GM18507 (cell line): ENCODE results near the gene KCNAB1.
"Not testable (repeated sequence)": the region's sequence is repeated elsewhere in the genome, so short reads cannot be mapped to it uniquely, and the experiment has no call there.

ENCODE experiments used
- DNase-seq: peaks from one replicate; pipeline ENCODE4 v3.0.0; 2011; ENCODE audit warnings: low read depth; ENCODE audit not compliant: insufficient read length; ENCODE audit errors: extremely low spot score
- FAIRE-seq: peaks from 2 replicates; lab custom pipeline; 2011; peaks lifted over from hg19 to GRCh38; lab: Jason Lieb, UNC

Gene KCNAB1

GRCh38 chr3:156133076-156133475 is 12.7 kb downstream of the KCNAB1 start:
- no peak for DNase-seq
- FAIRE-seq: no peak

DNA sequence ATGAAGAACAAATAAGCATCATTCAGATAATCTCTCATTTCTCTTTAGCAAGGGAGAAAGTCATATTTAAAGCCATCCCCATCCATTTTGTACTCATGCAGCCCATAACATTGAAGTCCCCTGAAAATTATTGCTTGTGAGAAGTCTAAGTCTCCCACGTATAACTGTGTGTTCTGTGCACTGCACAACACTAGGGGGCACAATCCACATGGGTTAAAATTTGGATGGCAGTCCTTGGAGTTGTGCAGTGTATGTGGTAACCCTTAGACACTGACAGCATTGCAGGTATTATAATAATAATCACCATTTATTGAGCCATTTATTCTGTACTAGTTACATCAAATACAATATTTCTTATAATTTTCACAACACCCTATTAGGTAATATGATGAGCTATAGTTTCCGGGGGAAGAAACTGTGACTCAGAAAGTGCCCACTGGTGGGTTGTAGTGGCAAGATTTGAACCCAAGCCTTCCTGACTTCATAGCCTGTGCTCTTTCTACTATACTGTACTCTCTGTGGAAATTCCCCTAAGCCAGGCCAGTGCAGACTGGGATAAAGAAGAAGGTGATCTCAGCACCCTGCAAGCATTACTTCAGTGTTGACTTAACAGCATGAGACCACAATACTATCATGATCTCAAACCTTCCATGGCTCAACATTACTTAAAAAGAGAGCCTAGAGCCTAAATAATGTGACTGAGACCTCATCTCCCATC is 15.7 kb downstream of the KCNAB1 start:
- FAIRE-seq: no peak
- no peak for DNase-seq

DNA sequence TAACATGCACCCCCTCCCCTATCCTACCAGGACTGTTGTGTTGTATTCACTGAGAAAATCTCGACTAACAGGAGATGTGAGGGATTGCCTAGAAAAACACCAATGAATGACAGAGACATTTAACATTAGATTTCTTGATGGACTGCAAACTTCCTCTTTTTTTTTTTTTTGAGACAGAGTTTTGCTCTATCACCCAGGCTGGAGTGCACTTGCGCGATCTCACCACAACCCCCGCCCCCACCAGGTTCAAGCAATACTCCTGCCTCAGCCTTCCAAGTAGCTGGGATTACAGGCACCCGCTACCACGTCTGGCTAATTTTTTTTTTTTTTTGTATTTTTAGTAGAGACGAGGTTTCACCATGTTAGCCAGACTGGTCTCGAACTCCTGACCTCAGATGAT is 17.0 kb downstream of the KCNAB1 start:
- not testable (repeated sequence) for FAIRE-seq, DNase-seq

DNA sequence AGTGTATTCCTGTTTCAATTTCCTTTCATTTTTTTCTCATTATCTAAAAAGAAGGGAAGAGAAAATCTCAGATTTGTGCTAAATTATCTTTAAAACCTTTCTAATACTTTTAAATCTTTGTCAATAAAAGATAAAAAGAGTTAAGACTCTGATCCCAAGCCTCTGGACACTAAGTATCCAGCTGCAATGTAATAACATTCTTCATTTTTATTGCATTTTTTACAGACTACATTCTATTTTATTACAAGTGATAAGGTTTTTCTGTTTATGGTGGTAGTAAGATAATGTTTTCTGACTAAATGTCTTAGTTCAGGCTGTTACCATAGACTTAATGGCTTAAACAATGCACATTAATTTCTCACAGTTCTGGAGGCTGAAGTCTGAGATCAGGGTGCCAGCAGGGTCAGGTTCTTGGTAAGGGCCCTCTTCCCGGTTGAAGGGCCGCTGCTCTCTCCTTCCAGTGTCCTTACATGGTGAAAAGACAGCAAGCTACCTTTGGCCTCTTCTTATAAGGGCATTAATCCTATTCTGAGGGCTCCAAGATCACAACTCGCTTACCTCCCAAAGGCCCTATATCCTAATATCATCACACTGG is 19.7 kb downstream of the KCNAB1 start:
- FAIRE-seq: no peak
- DNase-seq: no peak

- DNase-seq (no peak), FAIRE-seq (no peak)
Measured at GRCh38 chr3:156142702-156143101, 22.3 kb downstream of the KCNAB1 start.

GRCh38 chr3:156143136-156143535 is 22.8 kb downstream of the KCNAB1 start:
- FAIRE-seq: no peak
- no peak for DNase-seq

- DNase-seq (no peak), FAIRE-seq (no peak)
Measured at GRCh38 chr3:156144060-156144459, 23.7 kb downstream of the KCNAB1 start.

- DNase-seq (no peak), FAIRE-seq (no peak)
Measured at GRCh38 chr3:156145866-156146265, 25.5 kb downstream of the KCNAB1 start.

DNA sequence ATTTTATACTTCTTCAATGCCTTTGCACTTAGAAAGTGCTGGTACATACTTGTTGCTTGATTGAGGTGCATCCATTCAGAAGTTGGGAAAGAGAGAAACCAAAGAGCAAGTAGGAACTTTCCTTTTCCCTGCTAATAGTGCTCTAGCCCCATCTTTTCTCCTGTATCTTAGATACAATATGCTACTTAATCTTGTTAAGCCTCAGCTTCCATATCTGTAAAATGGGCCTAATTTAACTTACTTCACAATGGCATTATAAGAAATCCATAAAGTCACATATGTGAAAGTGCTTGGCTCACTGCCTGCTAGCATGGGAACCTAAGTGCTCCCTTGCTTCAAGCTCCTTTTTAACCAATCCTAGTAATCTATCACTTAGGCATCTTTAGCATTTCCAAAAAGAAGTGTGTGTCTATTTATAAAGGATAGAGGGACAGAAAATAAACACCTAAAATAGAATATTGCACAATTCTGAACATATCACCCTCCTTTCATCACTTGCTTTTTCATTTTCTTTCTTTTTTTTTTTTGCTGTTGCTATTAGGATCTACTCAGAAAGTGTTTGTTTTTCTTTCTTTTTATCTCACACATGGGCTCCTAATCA is 28.1 kb downstream of the KCNAB1 start:
- DNase-seq: no peak
- FAIRE-seq: no peak

DNA sequence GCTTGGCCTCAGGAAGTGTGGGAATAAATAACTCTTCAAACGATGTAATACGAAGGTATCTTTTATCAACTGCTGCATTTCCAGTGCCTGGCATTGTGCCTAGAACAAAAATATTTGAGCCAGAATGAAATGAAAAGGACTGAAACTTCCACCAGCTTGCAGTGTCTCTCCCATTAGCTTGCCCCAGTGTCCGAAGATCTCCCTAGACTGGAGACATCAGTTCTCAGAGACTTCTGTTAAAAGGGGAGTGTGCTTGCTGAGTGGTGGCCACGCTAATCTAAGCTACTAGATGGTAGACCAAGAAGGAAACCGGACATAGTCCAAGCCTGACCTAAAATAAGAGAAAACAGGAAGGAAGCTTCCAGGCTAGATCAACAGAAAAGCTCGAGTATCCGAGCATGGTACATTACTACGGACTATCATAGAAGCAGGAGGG is 28.6 kb downstream of the KCNAB1 start:
- no peak for DNase-seq

DNA sequence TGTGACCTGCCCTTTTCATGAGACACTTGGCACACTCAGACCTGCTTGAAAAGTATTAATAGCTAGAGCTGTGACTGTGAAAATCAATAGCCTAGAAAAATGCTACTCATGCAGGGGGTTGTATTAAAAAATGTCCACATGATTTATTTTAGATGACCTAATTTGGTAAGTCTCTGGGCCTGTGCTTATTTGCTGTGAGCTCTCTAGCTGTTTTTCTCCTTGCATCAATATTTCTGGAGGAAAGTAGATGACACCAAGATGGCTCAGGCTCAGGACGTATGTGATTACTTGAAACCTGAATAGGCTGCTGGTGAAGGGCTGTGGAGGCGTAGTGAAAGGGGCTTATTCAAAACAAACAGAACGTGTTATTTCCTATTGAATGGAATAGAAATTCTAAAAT is 29.5 kb downstream of the KCNAB1 start:
- no peak for FAIRE-seq
- DNase-seq: no peak

More for the DNA sequence above, 28.6 kb downstream of the KCNAB1 start:
- FAIRE-seq: no peak

DNA sequence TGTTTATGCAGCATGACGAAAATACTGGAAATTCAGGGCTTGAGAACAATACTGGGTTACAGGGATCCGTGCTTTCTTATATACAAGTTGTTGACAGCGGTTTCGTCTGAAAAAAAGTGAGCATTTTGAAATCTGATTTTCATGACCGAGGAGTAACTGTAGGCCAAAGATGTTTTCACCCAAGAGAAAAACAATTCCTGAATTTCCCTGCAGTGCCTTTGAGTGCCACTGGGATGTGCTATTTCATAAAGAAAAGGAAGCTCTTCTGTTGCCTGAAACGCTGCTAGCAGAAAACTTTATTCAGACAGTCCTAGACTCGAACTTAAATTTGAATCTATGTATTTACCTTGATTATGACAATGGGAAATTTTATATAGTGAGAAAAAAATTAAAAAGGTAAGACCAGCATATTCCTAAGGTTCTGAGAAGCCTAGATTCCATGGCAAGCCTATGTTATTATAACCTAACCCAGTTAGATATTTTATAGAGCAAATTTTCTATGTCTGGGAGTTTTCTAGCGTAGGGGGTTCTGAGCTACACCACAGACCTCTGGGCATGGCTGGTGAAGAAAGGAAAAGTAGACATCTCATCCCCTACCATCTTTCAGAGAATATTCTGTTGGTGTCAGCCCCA is 30.2 kb downstream of the KCNAB1 start:
- peak; percentile 87 for FAIRE-seq
- DNase-seq: peak; percentile 2

GRCh38 chr3:156151824-156152428 is 31.5 kb downstream of the KCNAB1 start:
- FAIRE-seq: peak; percentile 58
- peak; percentile 15 for DNase-seq

DNA sequence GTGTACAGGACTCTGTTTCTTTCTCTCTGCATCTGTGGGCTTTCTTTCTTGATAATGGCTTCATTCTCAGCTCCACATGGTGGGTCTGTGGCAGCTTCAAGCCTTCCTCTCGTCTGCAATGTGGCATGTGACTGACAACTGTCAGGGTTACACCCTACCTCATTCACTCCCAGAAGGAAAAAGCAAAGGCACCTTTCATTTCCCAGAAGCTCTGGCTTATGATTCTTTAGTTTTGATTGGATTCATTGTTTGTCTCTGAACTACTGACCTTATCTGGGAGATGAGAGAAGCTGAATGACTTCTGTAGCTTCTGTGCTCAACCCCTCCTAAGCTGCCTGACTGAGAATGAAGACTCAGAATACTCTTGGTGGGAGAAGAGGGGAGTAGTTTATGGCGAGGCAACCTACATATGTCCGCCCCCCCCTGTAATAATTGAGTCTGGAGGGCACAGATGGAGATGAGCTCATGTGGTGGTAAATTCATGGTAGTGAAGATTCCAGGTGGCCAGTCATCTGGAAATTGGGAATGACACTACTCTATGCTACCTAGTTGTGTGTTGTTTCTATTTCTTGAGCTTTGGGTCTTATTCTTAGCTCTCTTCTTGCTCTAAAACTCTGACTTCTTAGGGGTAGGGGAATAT is 38.4 kb downstream of the KCNAB1 start:
- no peak for FAIRE-seq
- DNase-seq: no peak

DNA sequence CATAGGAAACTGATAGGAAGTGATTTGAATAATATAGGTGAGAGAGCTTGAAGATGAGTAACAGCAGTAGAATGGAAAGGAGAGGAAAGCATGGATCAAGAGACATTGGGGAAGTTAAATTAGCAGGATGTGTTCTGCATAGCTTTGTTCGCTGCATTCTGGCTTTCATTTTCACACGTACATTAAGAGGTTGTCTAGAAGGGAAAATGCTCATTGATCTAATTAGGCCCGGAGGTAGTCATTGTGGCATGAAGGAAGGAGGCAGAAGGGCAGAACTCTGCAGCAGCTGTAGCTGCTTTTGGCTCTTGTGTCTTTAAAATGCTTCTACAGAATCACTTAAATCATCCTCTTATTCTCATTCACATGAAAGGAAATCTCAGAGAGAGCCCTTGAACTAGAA is 40.3 kb downstream of the KCNAB1 start:
- DNase-seq (no peak), FAIRE-seq (peak; percentile 29)

DNA sequence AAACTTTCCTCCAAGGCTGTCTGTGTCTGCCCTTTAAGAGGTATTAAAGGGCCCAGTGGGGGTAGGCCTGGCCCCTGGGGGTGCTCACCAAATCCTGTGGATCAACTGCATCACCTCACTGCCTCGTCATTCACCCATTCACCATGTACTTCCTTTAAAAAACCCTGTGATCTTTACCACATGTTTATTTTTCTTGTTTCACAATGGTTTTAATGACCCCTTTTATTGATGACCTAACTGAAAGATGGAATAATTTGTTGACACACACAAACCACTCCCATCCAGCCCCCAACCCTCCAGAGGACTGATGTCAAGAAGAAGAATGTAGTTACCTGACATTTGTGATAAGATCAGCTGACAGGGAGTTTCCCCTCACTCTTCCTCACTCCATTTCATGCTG is 40.8 kb downstream of the KCNAB1 start:
- FAIRE-seq (no peak), DNase-seq (no peak)

DNA sequence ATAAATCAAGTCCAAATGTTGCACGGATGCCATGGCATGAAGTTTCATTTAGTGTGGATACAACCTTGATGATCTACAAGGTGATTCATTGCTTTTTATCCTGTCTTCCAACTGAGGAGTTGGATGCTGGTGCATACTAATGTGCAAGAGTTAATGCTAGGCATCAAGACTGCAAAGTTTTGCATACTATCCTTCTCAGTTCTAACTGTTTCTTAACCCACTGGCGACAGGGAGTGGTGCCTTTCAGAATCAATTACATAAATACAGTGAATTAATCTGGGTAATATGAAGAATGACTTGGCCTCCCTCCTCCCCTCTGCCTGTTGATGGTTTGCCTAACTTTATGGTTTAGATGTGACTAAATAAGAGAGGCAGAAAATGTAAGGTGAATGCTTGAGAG is 43.5 kb downstream of the KCNAB1 start:
- FAIRE-seq (no peak), DNase-seq (no peak)

DNA sequence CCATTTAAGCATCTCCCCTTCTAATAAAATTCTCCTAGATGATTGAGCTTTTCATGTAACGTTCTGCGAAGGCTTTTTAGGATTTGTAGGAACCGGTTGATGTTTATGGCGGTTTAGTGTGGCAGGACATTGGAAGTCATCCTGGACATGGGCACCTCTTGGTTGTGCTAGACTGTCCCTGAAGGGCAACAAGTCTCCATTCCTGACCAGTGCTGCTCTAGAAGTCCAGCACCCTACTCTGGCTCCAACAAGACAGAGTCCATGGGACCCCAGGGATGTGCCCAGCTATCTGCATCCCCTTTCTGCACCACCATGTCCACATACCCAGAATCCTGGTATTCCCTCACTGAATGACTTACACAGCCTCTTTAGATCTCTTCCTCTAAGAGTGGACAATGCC is 46.4 kb downstream of the KCNAB1 start:
- FAIRE-seq (no peak), DNase-seq (no peak)

- FAIRE-seq (no peak), DNase-seq (no peak)
Measured at GRCh38 chr3:156170571-156170970, 50.2 kb downstream of the KCNAB1 start.
